ENCODE results near the gene FGFBP1. TPM values are rescaled to one million over a fixed set of nuclear protein-coding genes. Genes with fewer than 3 reads are reported as not detected.

Gene FGFBP1
- not detected for total RNA-seq
- long read RNA-seq, result 0 reads

DNA sequence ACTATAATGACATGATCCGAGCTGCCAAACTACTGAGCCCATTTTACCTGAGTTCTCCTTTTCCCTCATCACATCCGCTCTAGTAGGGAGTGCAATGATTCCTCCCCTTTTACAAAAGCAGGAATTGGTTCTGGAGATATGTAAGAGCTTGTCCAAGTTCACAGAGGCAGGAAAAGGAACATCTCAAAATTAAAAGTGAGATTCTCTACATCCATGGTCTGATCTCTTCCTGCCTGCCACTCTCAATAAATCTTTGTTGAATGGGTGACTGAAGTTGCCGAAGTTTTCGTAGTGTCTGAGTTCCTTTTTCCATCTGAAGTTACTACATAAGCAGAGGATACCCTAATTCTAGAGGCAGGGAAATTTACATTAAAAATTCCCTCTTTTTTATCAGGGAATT is at the start of gene FGFBP1:
Gene FGFBP1, minus strand, starts transcription at position 101 of the 400 bp plus-strand sequence. CDS start 2,108 bp downstream, outside the sequence.
- intact Hi-C loops (cut with DNase I), result no loop called here

GRCh38 chr4:15988222-15988621 is 49.7 kb upstream of the FGFBP1 start:
- intact Hi-C loops (cut with DNase I), result no loop called here
- DNase-seq (ENCODE audit: low spot score), result no peak

More for the DNA sequence above, at the start of gene FGFBP1:
- no peak for DNase-seq (ENCODE audit: low spot score)

GRCh38 chr4:15986907-15987306 is 48.4 kb upstream of the FGFBP1 start:
- DNase-seq (ENCODE audit: low spot score), result no peak
- intact Hi-C loops (cut with DNase I), result no loop called here

- intact Hi-C loops (cut with DNase I), result no loop called here
- DNase-seq (ENCODE audit: low spot score), result no peak
Measured at GRCh38 chr4:15983610-15984009, 45.1 kb upstream of the FGFBP1 start.

GRCh38 chr4:15982842-15983524 is 44.4 kb upstream of the FGFBP1 start:
- intact Hi-C loops (cut with DNase I), result no loop called here
- DNase-seq (ENCODE audit: low spot score), result no peak

DNA sequence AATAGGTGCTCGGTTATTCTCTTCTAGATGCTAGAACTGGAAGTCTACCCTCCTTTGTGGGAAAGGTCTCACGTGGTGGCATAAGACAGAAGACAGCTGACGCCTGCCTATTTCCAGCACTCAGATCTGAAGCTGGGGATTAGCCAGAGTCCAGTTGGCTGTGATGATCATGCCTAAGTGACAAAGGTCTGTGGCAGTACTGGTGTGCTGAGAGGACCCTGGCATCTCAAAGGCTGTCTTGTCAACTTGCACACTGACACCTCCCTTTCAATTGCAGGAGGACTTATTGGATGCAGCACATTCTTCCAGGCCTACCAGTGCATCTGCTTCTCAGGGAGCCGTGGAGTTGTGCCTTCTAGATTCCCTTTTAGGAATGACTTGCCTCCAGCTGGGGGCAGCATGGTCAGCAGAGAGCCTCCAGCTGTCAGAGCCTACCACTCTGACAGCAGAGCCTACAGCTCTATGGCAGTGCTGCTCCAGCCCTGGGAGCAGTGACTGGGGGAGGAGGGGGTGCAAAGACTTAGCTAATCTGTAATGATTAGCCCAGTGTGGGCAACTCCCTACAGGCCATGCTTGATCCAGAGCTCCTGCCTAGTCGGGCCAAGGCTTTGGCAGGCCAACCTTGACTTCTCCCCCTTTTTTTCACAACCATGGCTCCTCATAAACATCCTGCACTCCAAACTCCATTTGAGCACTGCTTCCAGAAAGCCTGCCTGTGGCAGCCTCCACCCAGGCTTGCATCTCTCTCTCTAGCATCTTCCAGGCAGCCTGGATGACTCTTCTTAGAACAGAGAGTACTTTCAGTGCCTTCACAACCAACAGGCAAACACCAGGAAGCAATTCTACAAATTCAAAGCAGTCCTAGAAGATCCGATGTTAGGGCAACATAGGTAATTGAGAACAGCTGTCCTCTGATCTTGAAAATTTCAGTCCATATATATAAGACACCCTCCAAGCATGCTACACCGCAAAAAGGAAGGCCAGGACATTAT is 38.2 kb upstream of the FGFBP1 start:
- intact Hi-C loops (cut with DNase I), result no loop called here
- no peak for DNase-seq (ENCODE audit: low spot score)

DNA sequence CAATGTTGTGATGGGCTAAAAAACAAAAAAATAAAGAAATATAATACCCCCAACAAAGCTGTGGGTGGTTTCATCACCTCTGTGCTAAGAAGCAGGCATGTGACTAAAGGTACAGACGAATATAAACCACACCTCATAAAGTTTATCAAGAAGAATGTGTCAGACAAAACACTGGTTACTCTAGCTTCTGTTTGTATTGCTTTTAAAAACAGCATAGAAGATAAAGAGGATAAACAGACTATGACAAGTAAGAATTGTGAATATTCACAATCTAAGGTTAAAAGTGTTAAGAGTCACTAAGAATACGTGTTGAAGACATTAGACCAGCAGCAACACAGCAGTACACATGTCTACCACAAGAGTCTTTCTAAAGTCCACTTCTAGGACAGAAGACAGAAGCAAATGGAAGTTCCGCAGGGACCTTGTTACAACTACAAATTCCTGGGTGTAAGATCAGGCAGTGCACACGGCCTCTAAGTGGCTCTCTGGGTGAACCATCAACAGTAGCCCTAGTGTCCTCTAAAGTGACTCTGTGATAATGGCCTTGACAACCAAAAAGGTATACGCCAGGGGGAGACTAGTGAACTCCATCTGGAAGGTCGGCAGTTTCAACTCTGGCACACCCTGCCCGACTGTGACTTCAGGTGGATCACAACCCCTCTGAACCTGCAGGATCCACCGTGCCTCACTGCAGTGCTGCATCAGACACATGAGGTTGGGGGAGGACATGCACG is 32.7 kb upstream of the FGFBP1 start:
- intact Hi-C loops (cut with DNase I), result no loop called here
- no peak for DNase-seq (ENCODE audit: low spot score)

DNA sequence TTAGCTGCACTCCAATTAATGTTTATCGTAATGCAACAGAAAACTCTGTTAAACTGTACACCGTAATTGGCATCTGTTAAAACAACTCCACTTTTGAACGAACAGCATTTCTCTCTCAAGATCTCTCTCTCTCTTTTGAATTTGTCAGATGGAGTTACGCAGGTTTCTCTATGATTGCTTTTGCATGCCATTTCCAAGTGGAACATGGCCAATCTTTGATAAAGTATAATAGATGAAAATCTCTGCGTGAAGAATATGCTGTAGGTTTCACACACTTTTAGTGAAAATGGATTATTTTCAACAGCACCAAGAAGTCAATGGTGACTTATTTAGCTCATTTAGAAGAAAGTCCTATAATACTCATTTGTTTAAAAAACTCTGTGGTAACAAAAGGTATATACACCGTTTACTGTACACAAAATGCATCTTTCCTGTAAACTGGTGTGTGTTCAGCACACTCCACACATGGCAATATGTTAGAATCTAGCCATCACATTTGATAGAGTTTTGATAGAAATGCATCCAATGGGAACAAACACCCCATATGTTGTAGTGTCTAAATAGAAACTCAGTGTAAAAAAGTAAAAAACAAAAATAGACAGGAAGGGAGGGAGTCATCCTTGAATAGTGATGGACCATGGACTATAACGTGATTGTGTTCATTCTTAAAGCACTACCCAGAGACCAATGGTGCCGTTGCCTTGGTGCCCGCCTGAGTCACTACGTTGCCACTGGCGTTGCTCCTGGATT is 30.2 kb upstream of the FGFBP1 start:
- no peak for DNase-seq (ENCODE audit: low spot score)
- intact Hi-C loops (cut with DNase I), result no loop called here

- intact Hi-C loops (cut with DNase I), result no loop called here
- DNase-seq (ENCODE audit: low spot score), result no peak
Measured at GRCh38 chr4:15965325-15965724, 26.8 kb upstream of the FGFBP1 start.

DNA sequence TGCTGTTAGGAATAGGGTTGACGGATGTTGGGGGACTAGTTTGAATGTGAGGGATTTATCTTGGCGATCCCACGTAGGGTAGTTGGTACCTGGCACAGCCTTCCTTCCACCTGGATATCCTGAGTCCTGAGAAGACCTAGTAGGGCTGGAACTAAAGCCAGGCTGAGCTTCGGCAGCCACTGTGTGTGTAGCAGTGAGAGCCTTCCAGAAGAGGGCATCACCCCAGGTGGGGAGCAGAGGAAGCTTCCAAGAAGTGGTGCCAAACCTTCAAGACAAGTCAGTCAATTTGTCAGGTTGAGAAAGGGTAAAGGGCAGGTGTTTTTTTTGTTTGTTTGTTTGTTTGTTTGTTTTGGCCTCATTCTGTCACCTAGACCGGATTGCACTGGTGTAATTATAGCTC is 25.6 kb upstream of the FGFBP1 start:
- intact Hi-C loops (cut with DNase I), result loop anchor here (5.0 kb wide), 1 partner anchor 38 kb away; no protein-coding TSS in a partner anchor
- DNase-seq (ENCODE audit: low spot score), result no peak

GRCh38 chr4:15963576-15963975 is 25.0 kb upstream of the FGFBP1 start:
- no peak for DNase-seq (ENCODE audit: low spot score)
- intact Hi-C loops (cut with DNase I), result loop anchor here (5.0 kb wide), 1 partner anchor 39 kb away; no protein-coding TSS in a partner anchor

GRCh38 chr4:15963001-15963451 is 24.5 kb upstream of the FGFBP1 start, which contains the start of gene FGFBP2:
TSS of gene FGFBP2 (minus strand) at chr4:15963175. CDS start at chr4:15963129, 46 bp downstream.
- intact Hi-C loops (cut with DNase I), result loop anchor here (5.0 kb wide), 1 partner anchor 39 kb away; no protein-coding TSS in a partner anchor

DNA sequence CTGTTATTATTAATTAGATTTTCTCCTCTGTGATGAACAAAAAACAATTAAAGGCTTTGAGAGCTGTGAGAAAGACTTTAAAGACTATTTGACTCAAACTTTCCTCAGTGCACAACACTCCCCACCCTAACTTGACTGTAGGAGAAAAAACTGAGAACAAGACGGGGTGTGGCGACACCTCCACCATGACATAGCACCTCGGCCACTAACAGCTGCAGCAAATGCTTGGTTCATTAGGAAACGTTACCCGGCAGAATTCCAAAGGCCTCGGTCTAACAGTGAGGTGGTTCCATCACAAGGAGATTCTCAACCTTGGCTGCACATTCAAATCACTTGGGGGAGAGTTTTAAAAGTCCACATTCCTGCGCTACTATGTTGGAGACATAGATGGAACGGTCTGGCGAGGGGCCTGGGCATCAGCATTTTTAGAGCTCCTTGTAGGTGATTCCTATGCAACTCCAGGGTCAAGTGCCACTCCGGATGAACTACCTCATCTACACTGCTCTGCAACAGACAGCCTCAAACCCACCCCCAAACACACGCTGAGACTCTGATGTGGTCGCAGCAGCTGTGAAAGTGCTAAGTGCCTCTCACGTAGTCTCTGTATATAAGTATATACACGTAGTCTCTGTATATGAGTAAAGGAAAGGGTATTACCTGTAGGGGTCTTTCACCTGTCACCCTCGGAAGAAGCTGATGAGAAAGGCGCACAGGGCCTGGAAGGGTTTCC is 23.4 kb upstream of the FGFBP1 start:
- intact Hi-C loops (cut with DNase I), result loop anchor here (5.0 kb wide), 1 partner anchor 40 kb away; no protein-coding TSS in a partner anchor
- no peak for DNase-seq (ENCODE audit: low spot score)

More at GRCh38 chr4:15963001-15963451, 24.5 kb upstream of the FGFBP1 start, which contains the start of gene FGFBP2:
- DNase-seq (ENCODE audit: low spot score), result no peak

DNA sequence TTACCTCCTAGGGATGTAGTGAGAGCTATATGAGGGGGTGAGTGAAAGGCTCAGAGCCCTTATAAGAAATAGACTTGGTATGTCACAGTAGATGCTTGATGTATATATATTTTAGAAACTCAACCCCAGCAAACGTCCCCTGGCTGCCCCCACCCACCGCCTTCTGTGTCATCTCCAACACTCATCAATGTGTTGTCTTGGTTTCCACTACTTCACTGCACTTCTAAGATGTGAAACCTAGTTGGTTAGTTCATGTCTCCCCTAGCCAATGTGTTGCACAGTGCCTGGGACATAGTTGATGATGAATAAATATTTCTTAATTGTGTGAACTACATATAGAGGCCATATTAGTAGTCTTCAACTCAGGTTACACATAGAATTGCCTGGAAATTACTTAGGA is 20.0 kb upstream of the FGFBP1 start:
- DNase-seq (ENCODE audit: low spot score), result no peak
- intact Hi-C loops (cut with DNase I), result loop anchor here (2.0 to 5.0 kb wide), 2 partner anchors 228 to 476 kb away; no protein-coding TSS in a partner anchor

GRCh38 chr4:15956179-15956850 is 17.8 kb upstream of the FGFBP1 start:
- intact Hi-C loops (cut with DNase I), result loop anchor here (1.0 to 5.0 kb wide), 3 partner anchors 74 to 474 kb away; no protein-coding TSS in a partner anchor
- DNase-seq (ENCODE audit: low spot score), result peak; percentile 84

DNA sequence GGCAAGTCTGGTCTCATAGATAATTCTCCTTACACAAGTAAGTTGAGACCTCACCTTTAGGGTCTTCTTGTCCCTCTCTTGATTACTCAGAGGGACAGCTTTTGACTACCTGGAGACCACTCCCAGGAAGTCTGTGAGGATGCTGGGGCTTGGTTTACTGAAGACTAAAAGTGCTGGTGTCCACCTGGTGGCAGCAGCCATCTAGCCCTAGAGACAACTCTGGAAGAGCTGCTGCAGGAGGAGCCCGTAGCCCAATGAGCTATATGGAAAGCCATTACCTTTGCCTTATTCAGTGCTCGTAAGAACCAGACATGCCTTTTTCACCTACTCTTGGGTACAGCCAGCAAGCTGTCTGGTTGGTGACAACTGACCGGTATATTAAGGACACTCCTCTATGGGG is 17.1 kb upstream of the FGFBP1 start:
- intact Hi-C loops (cut with DNase I), result loop anchor here (1.0 to 5.0 kb wide), 3 partner anchors 73 to 473 kb away; no protein-coding TSS in a partner anchor
- DNase-seq (ENCODE audit: low spot score), result no peak

DNA sequence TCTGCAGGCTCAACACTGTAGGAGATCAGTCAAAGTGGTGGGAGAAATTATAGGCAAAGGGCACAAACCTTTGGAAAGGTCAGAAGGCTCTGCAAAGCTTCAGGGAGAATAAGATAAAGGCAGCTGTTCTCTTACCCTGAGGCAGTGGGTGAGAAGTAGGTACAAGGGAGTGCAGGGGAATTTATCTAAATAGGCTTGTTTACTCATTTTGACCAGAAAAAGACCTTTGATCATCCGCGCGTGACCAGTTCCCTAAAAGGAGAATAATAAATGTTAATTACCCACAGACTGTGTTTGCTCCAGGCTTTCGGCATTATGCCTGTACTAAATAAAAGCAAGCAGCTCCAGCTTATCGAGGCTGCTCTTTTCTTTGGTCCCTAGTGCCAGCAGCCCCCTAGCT is 15.1 kb upstream of the FGFBP1 start:
- no peak for DNase-seq (ENCODE audit: low spot score)
- intact Hi-C loops (cut with DNase I), result no loop called here
